ENCODE results near the gene BAAT. TPM values are rescaled to one million over a fixed set of nuclear protein-coding genes. Genes with fewer than 3 reads are reported as not detected.
A peak's percentile ranks its signal among the peaks of the same experiment; 100 is the strongest.

BAAT gene
- total RNA-seq, 1 donor = under 0.01 TPM

- Histone ChIP-seq H3K79me2 (ENCODE audit: insufficient read depth, low read length) (no peaks in the 10 kb centered on the region), H3K36me3 (ENCODE audit: insufficient read depth, low read length) (no peaks in the 10 kb centered on the region), H3K9me3 (ENCODE audit: low read depth, low read length) (no peaks in the 10 kb centered on the region), H3K4me2 (ENCODE audit: insufficient read depth, low read length) (no peak overlapping the region), H3K4me3 (ENCODE audit: insufficient read depth, low read length) (no peak overlapping the region), H3K27me3 (ENCODE audit: insufficient read depth, low read length) (no peaks in the 10 kb centered on the region), H4K20me1 (ENCODE audit: insufficient read depth, low read length) (no peaks in the 10 kb centered on the region), H3K27ac (ENCODE audit: low read depth, low read length) (no peak overlapping the region), H2AFZ (ENCODE audit: low read length) (no peak overlapping the region), H3K4me1 (ENCODE audit: insufficient read depth, low read length) (no peaks in the 10 kb centered on the region)
- peak; percentile 65 for TF ChIP-seq CTCF (IDR thresholded peaks at IDR 0.05; ENCODE audit: extremely low read depth, low read depth, low read length)
- DNase-seq (ENCODE audit: insufficient read length, low spot score, missing footprints) = peak; percentile 47
These were observed 72.9 kb downstream of the BAAT start for GRCh38 chr9:101311758-101312420.

GRCh38 chr9:101311191-101311590 lies 73.6 kb downstream of the BAAT start:
- Histone ChIP-seq H3K27ac (ENCODE audit: low read depth, low read length) (no peak overlapping the region), H3K27me3 (ENCODE audit: insufficient read depth, low read length) (no peaks in the 10 kb centered on the region), H3K9me3 (ENCODE audit: low read depth, low read length) (no peaks in the 10 kb centered on the region), H4K20me1 (ENCODE audit: insufficient read depth, low read length) (no peaks in the 10 kb centered on the region), H3K36me3 (ENCODE audit: insufficient read depth, low read length) (no peaks in the 10 kb centered on the region), H3K4me3 (ENCODE audit: insufficient read depth, low read length) (no peak overlapping the region), H3K79me2 (ENCODE audit: insufficient read depth, low read length) (no peaks in the 10 kb centered on the region), H2AFZ (ENCODE audit: low read length) (no peak overlapping the region), H3K4me1 (ENCODE audit: insufficient read depth, low read length) (no peaks in the 10 kb centered on the region), H3K4me2 (ENCODE audit: insufficient read depth, low read length) (no peak overlapping the region)
- no peak for TF ChIP-seq CTCF (IDR thresholded peaks at IDR 0.05; ENCODE audit: extremely low read depth, low read depth, low read length)
- DNase-seq (ENCODE audit: insufficient read length, low spot score, missing footprints) = no peak

Small RNA genes within 50 kb of the gene (small RNA-seq; reads per million reads assigned to genes)
- not detected for gene RF00322

Other genes with a start within 250 kb of the BAAT start
- gene MRPL50, start 13.6 kb upstream of the BAAT start, total RNA-seq = 10.3 and 12.3 TPM in 2 replicates
- gene ZNF189, start 13.8 kb upstream of the BAAT start, total RNA-seq = 17.7 and 19.2 TPM in 2 replicates
- gene ALDOB, start 50.8 kb upstream of the BAAT start, total RNA-seq = not detected in 2 replicates
- gene RNF20, start 148.8 kb upstream of the BAAT start, total RNA-seq = 26.2 and 29.0 TPM in 2 replicates
- gene PPP3R2, start 210.0 kb upstream of the BAAT start, total RNA-seq = not detected in 2 replicates